ENCODE measurements around the gene CDKL5. TPM values are rescaled to one million over a fixed set of nuclear protein-coding genes. Genes with fewer than 3 reads are reported as not detected.
A peak's percentile ranks its signal among the peaks of the same experiment; 100 is the strongest.

The CDKL5 gene
- total and polyA plus RNA-seq, 8 donors: 10.6 to 37.6 (median 12.8) TPM

- Histone ChIP-seq H3K4me1 (no peaks in the 10 kb centered on the region), H3K27me3 (no peaks in the 10 kb centered on the region), H3K9me3 (no peaks in the 10 kb centered on the region), H3K27ac (no peak overlapping the region), H3K4me3 (no peak overlapping the region), H3K36me3 (no peaks in the 10 kb centered on the region)
- intact Hi-C loops (cut with DNase I): no loop called here
- ATAC-seq (no peak), DNase-seq (peak in 2 of 4 donors; percentile 50 to 80)
- no peak for TF ChIP-seq CTCF (IDR thresholded peaks at IDR 0.05)
These were observed 241.2 kb downstream of the CDKL5 start for GRCh38 chrX:18666614-18667013.

DNA sequence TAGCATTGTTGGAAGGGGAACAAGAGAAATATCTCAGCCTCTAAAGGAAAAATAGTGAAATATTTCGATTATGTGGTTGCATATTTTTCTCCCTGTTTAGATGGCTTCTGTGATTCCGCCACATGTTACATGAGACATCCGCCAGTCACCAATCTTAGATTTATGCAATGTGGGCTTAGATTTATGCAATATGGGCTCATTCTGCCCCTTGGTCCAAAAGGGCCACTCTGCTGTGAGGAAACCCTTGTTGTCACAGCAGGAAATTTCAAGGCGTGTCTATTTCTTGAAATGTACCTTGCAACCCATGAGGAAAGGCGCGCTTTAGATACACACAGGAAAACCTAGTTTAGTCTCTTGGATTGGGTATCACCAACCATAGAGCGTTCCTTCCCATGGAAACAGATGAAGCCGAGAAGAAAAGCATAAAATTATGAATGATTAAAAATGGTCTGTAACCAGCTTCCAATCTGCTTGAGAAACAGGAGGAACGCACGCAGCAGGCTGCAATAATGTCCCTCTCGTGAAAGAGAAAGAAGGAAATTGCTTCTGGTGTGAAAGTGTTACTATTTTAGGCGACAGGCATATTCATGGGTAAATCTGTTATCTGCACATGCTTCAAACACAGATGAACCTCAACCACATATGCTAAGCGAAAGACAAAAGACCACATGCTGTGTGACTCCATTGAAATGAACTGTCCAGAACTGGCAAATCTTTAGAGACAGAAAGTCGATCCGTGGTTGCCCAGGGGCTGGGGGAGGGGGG lies 242.8 kb downstream of the CDKL5 start:
- ATAC-seq (no peak), DNase-seq (no peak)
- TF ChIP-seq CTCF (IDR thresholded peaks at IDR 0.05): no peak
- Histone ChIP-seq H3K27me3 (no peaks in the 10 kb centered on the region), H3K4me3 (no peak overlapping the region), H3K4me1 (no peaks in the 10 kb centered on the region), H3K9me3 (no peaks in the 10 kb centered on the region), H3K27ac (peak overlapping the region in 1 of 2 donors; percentile 70), H3K36me3 (no peaks in the 10 kb centered on the region)
- intact Hi-C loops (cut with DNase I): no loop called here

DNA sequence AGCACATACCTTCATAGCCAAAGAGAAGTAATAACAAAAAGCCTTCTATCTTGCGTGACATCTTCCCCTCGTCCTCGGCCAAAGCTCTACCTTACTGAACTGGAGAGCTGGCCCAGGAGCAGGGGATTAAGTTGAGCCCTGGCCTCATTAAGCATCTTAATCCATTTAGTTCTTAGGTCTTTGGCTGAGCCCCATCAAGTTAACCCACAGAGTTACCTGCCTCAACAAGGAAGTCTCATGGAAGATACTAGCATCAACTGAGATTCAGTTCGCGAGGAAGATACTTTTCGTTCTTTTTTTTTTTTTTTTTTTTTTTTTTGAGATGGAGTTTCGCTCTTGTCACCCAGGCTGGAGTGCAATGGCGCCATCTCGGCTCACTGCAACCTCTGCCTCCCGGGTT lies 246.6 kb downstream of the CDKL5 start, which contains the start of gene RS1:
RS1 (minus strand) TSS at position 101 of the 400 bp plus-strand sequence; CDS start at position 61, 40 bp downstream.
- no peaks in the 10 kb centered on the region for H3K4me1 ChIP-seq
- H3K4me3 ChIP-seq: no peak within 1 kb of the TSS
- DNase-seq (no peak), ATAC-seq (no peak)
- intact Hi-C loops (cut with DNase I): no loop called here
- no peaks in the 10 kb centered on the region for H3K9me3 ChIP-seq
- TF ChIP-seq CTCF (IDR thresholded peaks at IDR 0.05): no peak
- no peaks in the 10 kb centered on the region for H3K36me3 ChIP-seq
- H3K27ac ChIP-seq: no peak within 1 kb of the TSS
- H3K27me3 ChIP-seq: peaks cover 0 to 2% of the 10 kb centered on the region in 2 donors

GRCh38 chrX:18674417-18674787 lies 249.0 kb downstream of the CDKL5 start:
- peak overlapping the region; percentile 8 to 94 for H3K27ac ChIP-seq
- no peaks in the 10 kb centered on the region for H3K4me1 ChIP-seq
- intact Hi-C loops (cut with DNase I): no loop called here
- H3K4me3 ChIP-seq: peak overlapping the region; percentile 51 to 55
- no peaks in the 10 kb centered on the region for H3K9me3 ChIP-seq
- no peaks in the 10 kb centered on the region for H3K36me3 ChIP-seq
- H3K27me3 ChIP-seq: peaks cover 0 to 2% of the 10 kb centered on the region in 2 donors
- DNase-seq (peak in 1 of 4 donors; percentile 78), ATAC-seq (peak; percentile 66)
- no peak for TF ChIP-seq CTCF (IDR thresholded peaks at IDR 0.05)

DNA sequence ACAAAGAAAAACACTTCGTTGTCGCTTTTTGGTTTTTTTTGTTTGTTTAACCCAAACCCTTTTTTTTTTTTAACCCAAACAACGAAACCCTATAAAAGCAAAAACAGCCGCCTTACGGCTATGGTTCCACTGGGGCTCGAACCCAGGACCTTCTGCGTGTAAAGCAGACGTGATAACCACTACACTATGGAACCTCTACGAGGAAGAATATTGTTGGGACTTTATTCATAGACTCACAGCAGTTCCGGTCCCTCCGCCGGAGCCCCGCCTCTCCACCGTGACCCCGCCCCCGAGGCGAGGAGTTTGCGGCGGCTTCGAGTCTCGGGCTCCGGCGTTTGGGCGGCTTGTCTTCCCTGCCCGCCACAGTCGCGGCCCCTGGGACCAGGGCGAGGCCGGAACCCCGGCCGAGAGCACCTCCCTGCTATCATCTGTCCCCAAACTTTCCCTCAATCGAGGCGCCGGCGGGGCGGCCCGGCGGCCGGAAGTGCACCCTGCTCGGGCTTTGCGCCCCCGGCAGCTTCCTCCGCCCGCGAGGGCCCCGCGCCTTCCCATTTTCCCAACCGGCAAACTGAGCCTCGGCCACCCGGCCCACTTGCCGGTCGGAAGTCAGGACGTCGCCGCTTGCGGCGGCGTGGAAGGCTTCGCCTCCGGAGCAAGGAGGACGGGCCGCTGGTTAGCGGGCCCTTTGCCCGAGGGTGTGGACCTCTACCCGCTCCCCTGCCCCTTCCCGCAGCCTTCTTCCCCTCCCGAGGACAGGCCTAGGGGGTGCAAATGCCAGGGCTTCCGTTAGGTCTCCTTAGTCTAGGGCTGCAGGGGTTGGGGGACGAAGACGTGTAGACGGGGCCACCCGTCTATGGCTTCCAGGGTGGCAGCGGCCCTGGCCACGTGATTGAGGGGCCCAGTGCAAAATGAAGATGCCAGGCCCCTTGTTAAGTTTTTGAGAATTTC lies 249.7 kb downstream of the CDKL5 start:
- peaks cover 0 to 2% of the 10 kb centered on the region in 2 donors for H3K27me3 ChIP-seq
- DNase-seq (peak; percentile 74 to 91 (median 82)), ATAC-seq (peak; percentile 92)
- intact Hi-C loops (cut with DNase I): no loop called here
- no peaks in the 10 kb centered on the region for H3K9me3 ChIP-seq
- TF ChIP-seq CTCF (IDR thresholded peaks at IDR 0.05): no peak
- H3K4me3 ChIP-seq: peak overlapping the region; percentile 51 to 55
- H3K27ac ChIP-seq: peak overlapping the region; percentile 78 to 94
- H3K4me1 ChIP-seq: no peaks in the 10 kb centered on the region
- no peaks in the 10 kb centered on the region for H3K36me3 ChIP-seq

Data from left lung (tissue), 10 donors.